GM12801 (cell line): Measurements from ENCODE around the gene ZNF254.

Experiments used
- CTCF ChIP-seq: IDR thresholded peaks from one replicate; pipeline ENCODE4 v1.5.1; 2011; ENCODE audit warnings: control low read depth; ENCODE audit not compliant: insufficient read length; ENCODE audit errors: extremely low read depth

Gene ZNF254

DNA sequence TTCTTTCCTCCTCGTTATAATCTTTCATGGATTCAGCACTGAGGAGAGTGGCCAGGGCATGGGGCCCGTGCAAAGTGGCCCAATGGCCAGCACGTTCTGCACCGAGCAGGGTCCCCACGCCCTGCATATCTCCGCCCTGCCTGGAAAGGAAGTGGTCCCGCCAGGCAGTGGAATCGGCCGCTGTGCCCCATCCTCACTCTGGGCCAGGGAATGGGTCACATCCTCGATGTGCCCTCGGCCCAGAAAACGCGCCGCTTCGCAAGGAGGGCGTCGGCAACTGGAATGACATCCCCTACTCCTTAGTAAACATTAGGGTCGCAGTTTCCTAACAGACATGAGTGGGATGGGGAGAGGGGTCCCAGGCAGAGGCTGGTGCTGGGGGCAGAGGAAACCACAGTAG is 90.7 kb downstream of the ZNF254 start:
- TF ChIP-seq CTCF, result no peak

- TF ChIP-seq CTCF, result no peak
These were observed 91.2 kb downstream of the ZNF254 start for GRCh38 chr19:24178207-24178606.
